Chondrocyte (in vitro differentiated cells): ENCODE results near the gene DUSP8. TPM values are rescaled to one million over a fixed set of nuclear protein-coding genes. Genes with fewer than 3 reads are reported as not detected.

Source experiments
- DNase-seq: peaks from one replicate; pipeline ENCODE4 v3.0.0; 2021; ENCODE audit warnings: mixed read lengths, low spot score
- H3K27ac Mint-ChIP-seq: one replicate; pipeline ENCODE4 v1.8.0; 2021; ENCODE audit warnings: mild to moderate bottlenecking, moderate library complexity, mixed read lengths; ENCODE audit not compliant: unreplicated experiment
- H3K27me3 Mint-ChIP-seq: 2 replicates; pipeline ENCODE4 v1.8.0; 2021; ENCODE audit warnings: low read depth, mixed read lengths
- H3K36me3 Mint-ChIP-seq: 2 replicates; pipeline ENCODE4 v1.8.0; 2021; ENCODE audit warnings: low read depth, mixed read lengths
- H3K4me1 Mint-ChIP-seq: 2 replicates; pipeline ENCODE4 v1.8.0; 2021; ENCODE audit warnings: low read depth, mild to moderate bottlenecking, mixed read lengths
- H3K4me3 Mint-ChIP-seq: one replicate; pipeline ENCODE4 v1.8.0; 2021; ENCODE audit warnings: mild to moderate bottlenecking, moderate library complexity, mixed read lengths; ENCODE audit not compliant: unreplicated experiment
- H3K9me3 Mint-ChIP-seq: 2 replicates; pipeline ENCODE4 v1.8.0; 2021; ENCODE audit warnings: low read depth, mixed read lengths
- CTCF ChIP-seq: fragments of 200-600 bp; sonication (generic); IDR thresholded peaks from 2 replicates; pipeline ENCODE4 v1.5.0; 2021; ENCODE audit warnings: antibody characterized with exemption, mild to moderate bottlenecking, moderate library complexity
- total RNA-seq: library from RNA; stranded (reverse); gene quantifications from 3 replicates; pipeline ENCODE4 v1.2.1, GENCODE V29; 2021

Gene DUSP8
- total RNA-seq, 1 donor from 2014 or later = 12.1 TPM

GRCh38 chr11:1573077-1573902 lies 1.2 kb upstream of the DUSP8 start:
- Mint-ChIP-seq H3K4me3 (peak overlapping the region; percentile 64), H3K36me3 (peaks cover 3% of the 10 kb centered on the region), H3K4me1 (peaks cover 28% of the 10 kb centered on the region), H3K27me3 (no peaks in the 10 kb centered on the region), H3K27ac (no peak overlapping the region), H3K9me3 (peaks cover 3% of the 10 kb centered on the region)
- DNase-seq = peak; percentile 79
- TF ChIP-seq CTCF = no peak

DNA sequence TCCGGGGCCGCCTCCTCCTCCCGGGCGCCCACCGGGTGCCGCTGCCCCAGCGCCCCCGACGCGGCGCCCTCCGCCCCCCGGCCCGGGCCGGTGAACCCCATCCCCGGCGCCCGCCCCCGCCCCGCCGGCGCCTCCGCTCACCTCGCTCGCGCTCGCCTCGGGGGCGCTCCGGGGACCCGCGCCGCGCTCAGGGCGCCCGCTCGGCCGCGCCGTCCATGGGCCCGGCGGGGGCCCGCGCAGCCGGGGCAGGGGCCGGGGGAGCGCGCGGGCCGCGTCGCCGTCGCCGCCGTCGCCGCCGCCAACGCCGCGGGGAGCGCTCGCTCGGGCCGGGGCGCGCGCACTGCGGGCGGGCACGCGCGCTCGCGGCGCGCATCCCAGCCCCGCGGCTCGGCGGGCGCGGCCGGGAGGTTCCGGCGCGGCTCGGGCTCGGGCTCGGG lies 293 bp downstream of the DUSP8 start:
- Mint-ChIP-seq H3K4me1 (peaks cover 28% of the 10 kb centered on the region), H3K36me3 (no peaks in the 10 kb centered on the region), H3K4me3 (no peak overlapping the region), H3K9me3 (no peaks in the 10 kb centered on the region), H3K27ac (no peak overlapping the region), H3K27me3 (no peaks in the 10 kb centered on the region)
- DNase-seq = no peak
- TF ChIP-seq CTCF = no peak

GRCh38 chr11:1570896-1571759 lies 943 bp downstream of the DUSP8 start:
- no peak for DNase-seq
- H3K27me3 Mint-ChIP-seq = no peaks in the 10 kb centered on the region

DNA sequence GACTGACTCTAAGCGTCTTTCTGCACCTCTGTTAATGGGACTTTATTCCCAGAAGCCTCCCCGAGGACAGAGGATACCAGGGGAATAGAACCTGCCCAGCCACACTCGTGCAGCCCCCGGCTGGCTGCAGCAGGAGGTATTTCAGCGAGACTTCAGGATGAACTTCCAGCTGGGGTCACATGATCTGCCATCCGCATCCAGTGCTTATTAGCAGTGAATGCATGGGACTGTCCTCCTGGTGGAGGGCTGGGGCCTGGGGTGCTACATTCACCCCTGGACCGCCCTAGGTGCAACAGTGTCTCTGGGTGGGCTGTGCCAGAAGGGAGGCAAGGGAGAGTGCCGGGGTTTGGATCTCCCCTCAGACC lies 1.6 kb downstream of the DUSP8 start:
- H3K36me3 Mint-ChIP-seq = no peaks in the 10 kb centered on the region
- DNase-seq = no peak
- no peaks in the 10 kb centered on the region for H3K9me3 Mint-ChIP-seq
- H3K4me1 Mint-ChIP-seq = peaks cover 28% of the 10 kb centered on the region
- peak overlapping the region; percentile 70 for H3K4me3 Mint-ChIP-seq
- no peak for TF ChIP-seq CTCF
- H3K27ac Mint-ChIP-seq = no peak overlapping the region
- no peaks in the 10 kb centered on the region for H3K27me3 Mint-ChIP-seq

More at GRCh38 chr11:1570896-1571759, 943 bp downstream of the DUSP8 start:
- H3K36me3 Mint-ChIP-seq = no peaks in the 10 kb centered on the region
- peaks cover 28% of the 10 kb centered on the region for H3K4me1 Mint-ChIP-seq
- no peak for TF ChIP-seq CTCF
- no peaks in the 10 kb centered on the region for H3K9me3 Mint-ChIP-seq
- peak overlapping the region; percentile 70 for H3K4me3 Mint-ChIP-seq
- no peak overlapping the region for H3K27ac Mint-ChIP-seq

DNA sequence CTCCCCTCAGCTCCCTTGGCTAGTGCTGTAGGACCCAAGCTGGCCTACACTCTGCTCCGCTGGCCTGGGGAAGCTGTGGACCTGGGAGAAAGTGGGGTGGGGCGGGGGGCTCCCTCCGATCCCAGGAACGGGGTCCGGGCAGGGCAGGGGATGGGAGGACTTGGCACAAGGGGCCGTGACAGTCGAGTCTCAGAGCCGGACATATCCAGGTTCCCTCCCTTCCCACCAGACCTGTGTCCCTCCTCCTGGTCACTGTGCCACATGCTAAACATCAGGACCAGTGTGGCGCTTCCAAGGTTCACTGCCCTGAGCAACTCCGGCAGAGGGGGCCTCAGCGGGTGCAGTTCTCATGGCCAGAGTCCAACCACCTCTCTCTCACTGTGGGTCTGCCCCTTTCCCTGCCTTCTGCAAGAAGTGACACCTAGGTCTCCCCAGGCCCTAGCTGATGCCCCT lies 2.0 kb downstream of the DUSP8 start:
- H3K9me3 Mint-ChIP-seq = no peaks in the 10 kb centered on the region
- no peak overlapping the region for H3K27ac Mint-ChIP-seq
- peaks cover 29% of the 10 kb centered on the region for H3K4me1 Mint-ChIP-seq
- DNase-seq = no peak
- peak overlapping the region; percentile 70 for H3K4me3 Mint-ChIP-seq
- TF ChIP-seq CTCF = no peak
- no peaks in the 10 kb centered on the region for H3K27me3 Mint-ChIP-seq
- no peaks in the 10 kb centered on the region for H3K36me3 Mint-ChIP-seq
